OCI-LY1 (cell line): Measurements from ENCODE around the gene MCTP2.

Source experiments
- EZH2 ChIP-seq: fragments of 200-600 bp; sonication (generic), shearing (Covaris generic); IDR thresholded peaks from 2 replicates; pipeline ENCODE4 v1.8.0; 2017; ENCODE audit warnings: borderline replicate concordance, mixed run types, mild to moderate bottlenecking, antibody characterized with exemption, low read length, moderate library complexity, mixed read lengths
- TF ChIP-seq, protein P1 (sequence below): fragments of 200-600 bp; sonication (generic), shearing (Covaris generic); IDR thresholded peaks from 2 replicates; pipeline ENCODE4 v1.5.1; 2017; ENCODE audit warnings: mild to moderate bottlenecking, antibody characterized with exemption, low read length, moderate library complexity, mixed read lengths

DNA sequence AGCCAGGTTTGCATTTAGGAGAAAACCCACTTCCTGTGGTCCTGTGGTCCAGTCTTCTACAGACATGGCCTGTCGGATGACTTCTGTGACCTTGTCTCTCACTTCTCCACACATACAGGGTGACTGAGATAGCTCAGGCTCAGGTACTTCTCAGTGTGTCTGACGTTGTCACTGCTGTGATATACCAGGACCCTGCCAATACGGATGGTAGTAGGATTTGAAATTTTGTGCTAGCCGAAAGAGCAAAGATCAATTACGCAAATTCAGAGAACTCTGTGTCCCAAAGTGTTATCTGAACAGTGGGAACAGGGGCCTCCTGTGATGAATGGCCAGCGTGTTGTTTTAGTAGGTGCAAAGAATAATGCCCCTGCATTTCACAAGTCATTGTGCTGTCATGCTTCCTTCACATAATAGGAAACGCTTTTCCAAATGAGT, 128.9 kb downstream of the MCTP2 start:
- TF ChIP-seq, protein P1, sequence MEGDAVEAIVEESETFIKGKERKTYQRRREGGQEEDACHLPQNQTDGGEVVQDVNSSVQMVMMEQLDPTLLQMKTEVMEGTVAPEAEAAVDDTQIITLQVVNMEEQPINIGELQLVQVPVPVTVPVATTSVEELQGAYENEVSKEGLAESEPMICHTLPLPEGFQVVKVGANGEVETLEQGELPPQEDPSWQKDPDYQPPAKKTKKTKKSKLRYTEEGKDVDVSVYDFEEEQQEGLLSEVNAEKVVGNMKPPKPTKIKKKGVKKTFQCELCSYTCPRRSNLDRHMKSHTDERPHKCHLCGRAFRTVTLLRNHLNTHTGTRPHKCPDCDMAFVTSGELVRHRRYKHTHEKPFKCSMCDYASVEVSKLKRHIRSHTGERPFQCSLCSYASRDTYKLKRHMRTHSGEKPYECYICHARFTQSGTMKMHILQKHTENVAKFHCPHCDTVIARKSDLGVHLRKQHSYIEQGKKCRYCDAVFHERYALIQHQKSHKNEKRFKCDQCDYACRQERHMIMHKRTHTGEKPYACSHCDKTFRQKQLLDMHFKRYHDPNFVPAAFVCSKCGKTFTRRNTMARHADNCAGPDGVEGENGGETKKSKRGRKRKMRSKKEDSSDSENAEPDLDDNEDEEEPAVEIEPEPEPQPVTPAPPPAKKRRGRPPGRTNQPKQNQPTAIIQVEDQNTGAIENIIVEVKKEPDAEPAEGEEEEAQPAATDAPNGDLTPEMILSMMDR = no peak
- no peak for TF ChIP-seq EZH2
